ENCODE data around the gene SLC6A3.
"Not testable (repeated sequence)": the region's sequence is repeated elsewhere in the genome, so short reads cannot be mapped to it uniquely, and the experiment has no call there.

Gene SLC6A3

GRCh38 chr5:1479066-1479465, 33.8 kb upstream of the SLC6A3 start:
- FAIRE-seq (no peak), DNase-seq (ENCODE audit: insufficient read length, low spot score) (no peak)
- TF ChIP-seq PAX5 (IDR thresholded peaks at IDR 0.05; ENCODE audit: insufficient read depth, low read length, severe bottlenecking): no peak
- TF ChIP-seq POLR2A (IDR thresholded peaks at IDR 0.05; ENCODE audit: low read depth, low read length): no peak
- TF ChIP-seq SPI1 (IDR thresholded peaks at IDR 0.05; ENCODE audit: low read depth, low read length): no peak
- TF ChIP-seq TAF1 (IDR thresholded peaks at IDR 0.05; ENCODE audit: low read depth, low read length): no peak
- TF ChIP-seq POLR2AphosphoS5 (IDR thresholded peaks at IDR 0.05; ENCODE audit: low read depth, low read length): no peak
- TF ChIP-seq POU2F2 (IDR thresholded peaks at IDR 0.05; ENCODE audit: low read depth, low read length): no peak

GRCh38 chr5:1478271-1479035, 33.2 kb upstream of the SLC6A3 start:
- no peak for FAIRE-seq
- DNase-seq (ENCODE audit: insufficient read length, low spot score): no peak
- TF ChIP-seq TAF1 (IDR thresholded peaks at IDR 0.05; ENCODE audit: low read depth, low read length) (no peak), POLR2A (IDR thresholded peaks at IDR 0.05; ENCODE audit: low read depth, low read length) (no peak), POU2F2 (IDR thresholded peaks at IDR 0.05; ENCODE audit: low read depth, low read length) (no peak), POLR2AphosphoS5 (IDR thresholded peaks at IDR 0.05; ENCODE audit: low read depth, low read length) (no peak), SPI1 (IDR thresholded peaks at IDR 0.05; ENCODE audit: low read depth, low read length) (no peak), PAX5 (IDR thresholded peaks at IDR 0.05; ENCODE audit: insufficient read depth, low read length, severe bottlenecking) (no peak)

- DNase-seq (ENCODE audit: insufficient read length, low spot score) (no peak), FAIRE-seq (no peak)
- no peak for TF ChIP-seq TAF1 (IDR thresholded peaks at IDR 0.05; ENCODE audit: low read depth, low read length)
- TF ChIP-seq POLR2A (IDR thresholded peaks at IDR 0.05; ENCODE audit: low read depth, low read length): no peak
- TF ChIP-seq PAX5 (IDR thresholded peaks at IDR 0.05; ENCODE audit: insufficient read depth, low read length, severe bottlenecking): no peak
- TF ChIP-seq POLR2AphosphoS5 (IDR thresholded peaks at IDR 0.05; ENCODE audit: low read depth, low read length): no peak
- no peak for TF ChIP-seq POU2F2 (IDR thresholded peaks at IDR 0.05; ENCODE audit: low read depth, low read length)
- TF ChIP-seq SPI1 (IDR thresholded peaks at IDR 0.05; ENCODE audit: low read depth, low read length): no peak
Measured at GRCh38 chr5:1477341-1477740, 32.1 kb upstream of the SLC6A3 start.

- TF ChIP-seq SPI1 (IDR thresholded peaks at IDR 0.05; ENCODE audit: low read depth, low read length) (no peak), PAX5 (IDR thresholded peaks at IDR 0.05; ENCODE audit: insufficient read depth, low read length, severe bottlenecking) (no peak), POLR2AphosphoS5 (IDR thresholded peaks at IDR 0.05; ENCODE audit: low read depth, low read length) (no peak), TAF1 (IDR thresholded peaks at IDR 0.05; ENCODE audit: low read depth, low read length) (no peak)
- FAIRE-seq: no peak
- no peak for DNase-seq (ENCODE audit: insufficient read length, low spot score)
Measured at GRCh38 chr5:1476967-1477310, 31.7 kb upstream of the SLC6A3 start.

- DNase-seq (ENCODE audit: insufficient read length, low spot score) (no peak), FAIRE-seq (peak; percentile 58)
- no peak for TF ChIP-seq PAX5 (IDR thresholded peaks at IDR 0.05; ENCODE audit: insufficient read depth, low read length, severe bottlenecking)
- no peak for TF ChIP-seq SPI1 (IDR thresholded peaks at IDR 0.05; ENCODE audit: low read depth, low read length)
- no peak for TF ChIP-seq POLR2A (IDR thresholded peaks at IDR 0.05; ENCODE audit: low read depth, low read length)
- no peak for TF ChIP-seq POU2F2 (IDR thresholded peaks at IDR 0.05; ENCODE audit: low read depth, low read length)
- TF ChIP-seq TAF1 (IDR thresholded peaks at IDR 0.05; ENCODE audit: low read depth, low read length): no peak
- no peak for TF ChIP-seq POLR2AphosphoS5 (IDR thresholded peaks at IDR 0.05; ENCODE audit: low read depth, low read length)
Measured at GRCh38 chr5:1476181-1476966, 31.1 kb upstream of the SLC6A3 start.

- not testable (repeated sequence) for DNase-seq (ENCODE audit: insufficient read length, low spot score); FAIRE-seq
Measured at GRCh38 chr5:1475544-1475900, 30.3 kb upstream of the SLC6A3 start.

GRCh38 chr5:1474866-1475543, 29.8 kb upstream of the SLC6A3 start:
- no peak for DNase-seq (ENCODE audit: insufficient read length, low spot score)
- FAIRE-seq: peak; percentile 23
- TF ChIP-seq POLR2AphosphoS5 (IDR thresholded peaks at IDR 0.05; ENCODE audit: low read depth, low read length) (peak; percentile 52; the same call in 1 of the 2 replicates), POLR2A (IDR thresholded peaks at IDR 0.05; ENCODE audit: low read depth, low read length) (no peak), SPI1 (IDR thresholded peaks at IDR 0.05; ENCODE audit: low read depth, low read length) (no peak), TAF1 (IDR thresholded peaks at IDR 0.05; ENCODE audit: low read depth, low read length) (no peak), PAX5 (IDR thresholded peaks at IDR 0.05; ENCODE audit: insufficient read depth, low read length, severe bottlenecking) (no peak), POU2F2 (IDR thresholded peaks at IDR 0.05; ENCODE audit: low read depth, low read length) (no peak)

- DNase-seq (ENCODE audit: insufficient read length, low spot score) (no peak), FAIRE-seq (no peak)
- TF ChIP-seq TAF1 (IDR thresholded peaks at IDR 0.05; ENCODE audit: low read depth, low read length) (no peak), POLR2AphosphoS5 (IDR thresholded peaks at IDR 0.05; ENCODE audit: low read depth, low read length) (no peak), PAX5 (IDR thresholded peaks at IDR 0.05; ENCODE audit: insufficient read depth, low read length, severe bottlenecking) (no peak), POU2F2 (IDR thresholded peaks at IDR 0.05; ENCODE audit: low read depth, low read length) (no peak), POLR2A (IDR thresholded peaks at IDR 0.05; ENCODE audit: low read depth, low read length) (no peak)
Measured at GRCh38 chr5:1474183-1474839, 29.1 kb upstream of the SLC6A3 start.

GRCh38 chr5:1473746-1474145, 28.5 kb upstream of the SLC6A3 start:
- FAIRE-seq (no peak), DNase-seq (ENCODE audit: insufficient read length, low spot score) (no peak)
- TF ChIP-seq POLR2A (IDR thresholded peaks at IDR 0.05; ENCODE audit: low read depth, low read length) (no peak), TAF1 (IDR thresholded peaks at IDR 0.05; ENCODE audit: low read depth, low read length) (no peak), PAX5 (IDR thresholded peaks at IDR 0.05; ENCODE audit: insufficient read depth, low read length, severe bottlenecking) (no peak), POU2F2 (IDR thresholded peaks at IDR 0.05; ENCODE audit: low read depth, low read length) (no peak), SPI1 (IDR thresholded peaks at IDR 0.05; ENCODE audit: low read depth, low read length) (no peak), POLR2AphosphoS5 (IDR thresholded peaks at IDR 0.05; ENCODE audit: low read depth, low read length) (no peak)
